ENCODE results near the gene BICDL1.

Gene BICDL1

GRCh38 chr12:120116441-120116791 lies 127.4 kb downstream of the BICDL1 start, which contains the start of gene RAB35:
Gene RAB35, minus strand, starts transcription at chr12:120116753. Its CDS starts 103 bp downstream, at chr12:120116650.
- H3K4me3 ChIP-seq (ENCODE audit: low read depth, low read length) = peak within 1 kb of the TSS; percentile 80
- peak; percentile 70 for DNase-seq (ENCODE audit: low read depth)

GRCh38 chr12:120116792-120117651 lies 128.0 kb downstream of the BICDL1 start:
- no peak for DNase-seq (ENCODE audit: low read depth)
- peak overlapping the region; percentile 80 for H3K4me3 ChIP-seq (ENCODE audit: low read depth, low read length)

GRCh38 chr12:120117961-120118320 lies 128.9 kb downstream of the BICDL1 start:
- DNase-seq (ENCODE audit: low read depth) = no peak
- H3K4me3 ChIP-seq (ENCODE audit: low read depth, low read length) = peak overlapping the region; percentile 80

- DNase-seq (ENCODE audit: low read depth) = no peak
- peak overlapping the region; percentile 80 for H3K4me3 ChIP-seq (ENCODE audit: low read depth, low read length)
These were observed 129.5 kb downstream of the BICDL1 start for GRCh38 chr12:120118321-120119061.

- no peak for DNase-seq (ENCODE audit: low read depth)
These were observed 130.4 kb downstream of the BICDL1 start for GRCh38 chr12:120119271-120119973.

GRCh38 chr12:120121343-120121742 lies 132.3 kb downstream of the BICDL1 start:
- DNase-seq (ENCODE audit: low read depth) = no peak
- no peak overlapping the region for H3K4me3 ChIP-seq (ENCODE audit: low read depth, low read length)

More at GRCh38 chr12:120119271-120119973, 130.4 kb downstream of the BICDL1 start:
- no peak overlapping the region for H3K4me3 ChIP-seq (ENCODE audit: low read depth, low read length)

GRCh38 chr12:120121766-120122293 lies 132.8 kb downstream of the BICDL1 start:
- H3K4me3 ChIP-seq (ENCODE audit: low read depth, low read length) = no peak overlapping the region
- DNase-seq (ENCODE audit: low read depth) = no peak

- no peak overlapping the region for H3K4me3 ChIP-seq (ENCODE audit: low read depth, low read length)
- no peak for DNase-seq (ENCODE audit: low read depth)
These were observed 136.0 kb downstream of the BICDL1 start for GRCh38 chr12:120125029-120125428.

GRCh38 chr12:120125792-120126634 lies 137.0 kb downstream of the BICDL1 start:
- H3K4me3 ChIP-seq (ENCODE audit: low read depth, low read length) = no peak overlapping the region
- DNase-seq (ENCODE audit: low read depth) = no peak

GRCh38 chr12:120126635-120127005 lies 137.6 kb downstream of the BICDL1 start:
- DNase-seq (ENCODE audit: low read depth) = no peak
- no peak overlapping the region for H3K4me3 ChIP-seq (ENCODE audit: low read depth, low read length)

GRCh38 chr12:120130011-120130410 lies 141.0 kb downstream of the BICDL1 start:
- no peak for DNase-seq (ENCODE audit: low read depth)
- H3K4me3 ChIP-seq (ENCODE audit: low read depth, low read length) = no peak overlapping the region

- DNase-seq (ENCODE audit: low read depth) = no peak
- no peak overlapping the region for H3K4me3 ChIP-seq (ENCODE audit: low read depth, low read length)
These were observed 142.1 kb downstream of the BICDL1 start for GRCh38 chr12:120131116-120131515.

- DNase-seq (ENCODE audit: low read depth) = no peak
- no peak overlapping the region for H3K4me3 ChIP-seq (ENCODE audit: low read depth, low read length)
These were observed 143.2 kb downstream of the BICDL1 start for GRCh38 chr12:120132054-120132836.

GRCh38 chr12:120132863-120133385 lies 143.9 kb downstream of the BICDL1 start:
- DNase-seq (ENCODE audit: low read depth) = no peak
- H3K4me3 ChIP-seq (ENCODE audit: low read depth, low read length) = no peak overlapping the region

- DNase-seq (ENCODE audit: low read depth) = no peak
- no peak overlapping the region for H3K4me3 ChIP-seq (ENCODE audit: low read depth, low read length)
These were observed 145.4 kb downstream of the BICDL1 start for GRCh38 chr12:120134307-120134980.

GRCh38 chr12:120136093-120136770 lies 147.2 kb downstream of the BICDL1 start:
- no peak for DNase-seq (ENCODE audit: low read depth)
- H3K4me3 ChIP-seq (ENCODE audit: low read depth, low read length) = no peak overlapping the region

GRCh38 chr12:120137833-120138232 lies 148.8 kb downstream of the BICDL1 start:
- no peak for DNase-seq (ENCODE audit: low read depth)
- no peak overlapping the region for H3K4me3 ChIP-seq (ENCODE audit: low read depth, low read length)

All from skeletal muscle cell (primary cell).